K562 treated with DMSO at 1 percent for 48 hours (cell line): ENCODE measurements around the gene MARCOL. TPM values are rescaled to one million over a fixed set of nuclear protein-coding genes. Genes with fewer than 3 reads are reported as not detected.

Experiments
- total RNA-seq: library from RNA; unstranded; fragments of 300-600 nt; gene quantifications from 2 replicates; pipeline ENCODE4 v1.2.3, GENCODE V29; 2022; ENCODE audit warnings: low replicate concordance; ENCODE audit errors: extremely low read depth

Gene MARCOL
- not detected in 2 replicates for total RNA-seq

GRCh38 chr5:148238418-148238794, at the start of gene MARCOL:
Gene MARCOL, plus strand, starts transcription at chr5:148238525. Its CDS starts 73 bp downstream, at chr5:148238598.

GRCh38 chr5:148202531-148203203, 35.7 kb upstream of the MARCOL start, which contains the start of gene SPINK6:
Gene SPINK6, plus strand, starts transcription at chr5:148203042. Its CDS starts 55 bp downstream, at chr5:148203097.

GRCh38 chr5:148268566-148268965, 30.2 kb downstream of the MARCOL start, which contains the start of gene SPINK13:
Gene SPINK13, plus strand, starts transcription at chr5:148268794. Its CDS starts 1,279 bp downstream, at chr5:148270073.

Other genes starting within 250 kb of the MARCOL start
- not detected in 2 replicates for gene SPINK5, start 174.5 kb upstream of the MARCOL start, total RNA-seq
- not detected in 2 replicates for gene SPINK14, start 70.0 kb upstream of the MARCOL start, total RNA-seq
- gene SPINK6, start 35.5 kb upstream of the MARCOL start, total RNA-seq = not detected in 2 replicates
- not detected in 2 replicates for gene SPINK13, start 30.3 kb downstream of the MARCOL start, total RNA-seq
- not detected in 2 replicates for gene SPINK7, start 73.9 kb downstream of the MARCOL start, total RNA-seq
- gene SPINK9, start 97.0 kb downstream of the MARCOL start, total RNA-seq = not detected in 2 replicates
- not detected in 2 replicates for gene FBXO38, start 145.4 kb downstream of the MARCOL start, total RNA-seq